ENCODE data around the gene OSR1.

OSR1 gene

DNA sequence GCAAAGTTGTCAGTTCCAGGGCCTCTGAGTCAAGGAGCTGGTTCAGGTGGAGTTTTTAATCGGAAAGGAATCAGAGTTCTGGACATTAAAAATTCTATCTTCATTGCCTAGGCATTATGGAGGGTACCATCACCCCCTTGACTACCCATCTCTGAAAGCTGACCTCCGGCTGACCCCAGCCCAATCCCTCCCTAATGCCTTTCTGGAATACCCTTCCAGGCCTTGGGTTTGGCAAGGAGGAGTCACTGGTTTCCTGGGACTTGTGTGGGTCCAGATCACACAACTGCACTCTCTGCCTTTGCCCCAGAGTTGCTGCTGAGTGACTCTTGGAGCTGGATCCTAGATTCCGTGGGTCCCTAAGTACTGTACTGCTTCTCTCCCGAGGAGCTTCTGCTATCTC, 1.0 kb upstream of the OSR1 start:
- TF ChIP-seq, protein P1, sequence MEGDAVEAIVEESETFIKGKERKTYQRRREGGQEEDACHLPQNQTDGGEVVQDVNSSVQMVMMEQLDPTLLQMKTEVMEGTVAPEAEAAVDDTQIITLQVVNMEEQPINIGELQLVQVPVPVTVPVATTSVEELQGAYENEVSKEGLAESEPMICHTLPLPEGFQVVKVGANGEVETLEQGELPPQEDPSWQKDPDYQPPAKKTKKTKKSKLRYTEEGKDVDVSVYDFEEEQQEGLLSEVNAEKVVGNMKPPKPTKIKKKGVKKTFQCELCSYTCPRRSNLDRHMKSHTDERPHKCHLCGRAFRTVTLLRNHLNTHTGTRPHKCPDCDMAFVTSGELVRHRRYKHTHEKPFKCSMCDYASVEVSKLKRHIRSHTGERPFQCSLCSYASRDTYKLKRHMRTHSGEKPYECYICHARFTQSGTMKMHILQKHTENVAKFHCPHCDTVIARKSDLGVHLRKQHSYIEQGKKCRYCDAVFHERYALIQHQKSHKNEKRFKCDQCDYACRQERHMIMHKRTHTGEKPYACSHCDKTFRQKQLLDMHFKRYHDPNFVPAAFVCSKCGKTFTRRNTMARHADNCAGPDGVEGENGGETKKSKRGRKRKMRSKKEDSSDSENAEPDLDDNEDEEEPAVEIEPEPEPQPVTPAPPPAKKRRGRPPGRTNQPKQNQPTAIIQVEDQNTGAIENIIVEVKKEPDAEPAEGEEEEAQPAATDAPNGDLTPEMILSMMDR (IDR thresholded peaks at IDR 0.05; ENCODE audit: insufficient read depth, low read depth, low read length, missing control alignments): no peak
- no peak for DNase-seq (ENCODE audit: low read depth)
- no peak overlapping the region for H3K4me3 ChIP-seq (ENCODE audit: low read depth, low read length)

DNA sequence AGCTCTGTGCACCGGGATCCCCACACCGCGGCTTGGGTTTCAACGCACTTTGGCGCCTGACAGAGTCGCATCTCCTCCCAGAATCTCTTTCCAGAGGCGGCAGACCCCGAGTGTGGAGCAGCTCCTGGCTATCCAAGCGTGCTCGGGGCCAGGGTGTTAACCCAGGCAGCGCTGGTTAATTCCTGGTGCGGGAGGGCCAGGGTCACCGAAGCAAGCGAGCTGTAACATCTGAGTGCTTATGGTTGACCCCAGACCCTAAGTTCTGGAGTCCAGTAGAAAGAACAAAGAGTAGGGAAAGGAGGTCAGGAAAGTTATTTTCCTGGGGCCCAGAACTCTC, 566 bp upstream of the OSR1 start:
- TF ChIP-seq, protein P1 (IDR thresholded peaks at IDR 0.05; ENCODE audit: insufficient read depth, low read depth, low read length, missing control alignments): no peak
- DNase-seq (ENCODE audit: low read depth): no peak
- no peak overlapping the region for H3K4me3 ChIP-seq (ENCODE audit: low read depth, low read length)

DNA sequence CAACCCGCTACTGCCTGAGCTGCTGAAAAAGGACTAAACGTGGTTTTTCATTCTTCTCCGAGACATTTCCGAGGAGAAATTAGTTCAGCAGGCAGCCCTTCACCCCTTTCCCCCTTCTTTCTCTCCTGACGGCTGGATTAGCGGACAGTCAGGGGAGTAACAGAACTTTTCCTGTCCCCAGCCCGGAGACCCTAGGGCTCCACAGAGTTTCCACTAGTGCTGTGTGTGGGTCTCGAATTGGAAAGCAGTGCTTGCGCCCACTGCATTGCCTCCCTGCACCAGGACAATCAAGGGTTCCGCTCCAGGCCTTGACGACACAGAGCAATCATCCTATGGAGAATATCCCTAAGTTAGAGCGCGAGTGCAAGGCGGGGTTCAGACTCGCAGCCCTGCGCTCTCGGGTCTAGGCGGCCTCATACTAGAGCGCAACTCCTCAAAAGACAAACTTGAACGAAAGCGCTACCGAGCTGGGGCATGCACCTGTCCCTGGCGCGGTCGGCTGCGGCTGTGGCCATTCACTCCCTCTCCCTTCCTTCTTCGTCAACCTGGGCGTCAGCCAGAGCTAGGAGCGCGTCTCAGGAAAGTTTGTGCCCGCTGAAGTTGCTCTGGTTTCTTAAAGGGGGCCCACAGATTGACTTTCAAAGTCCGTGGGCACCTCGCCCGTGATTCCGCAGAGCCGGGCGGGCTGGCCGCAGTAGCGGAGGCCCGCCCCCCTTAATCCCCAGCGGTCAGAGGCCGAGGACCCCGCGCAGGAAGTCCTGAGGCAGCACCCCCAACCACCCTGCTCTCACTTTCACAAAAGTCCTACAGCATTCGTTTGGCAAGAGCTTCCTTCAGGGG, 801 bp downstream of the OSR1 start:
- no peak for DNase-seq (ENCODE audit: low read depth)
- H3K4me3 ChIP-seq (ENCODE audit: low read depth, low read length): no peak overlapping the region
- TF ChIP-seq, protein P1 (IDR thresholded peaks at IDR 0.05; ENCODE audit: insufficient read depth, low read depth, low read length, missing control alignments): no peak

DNA sequence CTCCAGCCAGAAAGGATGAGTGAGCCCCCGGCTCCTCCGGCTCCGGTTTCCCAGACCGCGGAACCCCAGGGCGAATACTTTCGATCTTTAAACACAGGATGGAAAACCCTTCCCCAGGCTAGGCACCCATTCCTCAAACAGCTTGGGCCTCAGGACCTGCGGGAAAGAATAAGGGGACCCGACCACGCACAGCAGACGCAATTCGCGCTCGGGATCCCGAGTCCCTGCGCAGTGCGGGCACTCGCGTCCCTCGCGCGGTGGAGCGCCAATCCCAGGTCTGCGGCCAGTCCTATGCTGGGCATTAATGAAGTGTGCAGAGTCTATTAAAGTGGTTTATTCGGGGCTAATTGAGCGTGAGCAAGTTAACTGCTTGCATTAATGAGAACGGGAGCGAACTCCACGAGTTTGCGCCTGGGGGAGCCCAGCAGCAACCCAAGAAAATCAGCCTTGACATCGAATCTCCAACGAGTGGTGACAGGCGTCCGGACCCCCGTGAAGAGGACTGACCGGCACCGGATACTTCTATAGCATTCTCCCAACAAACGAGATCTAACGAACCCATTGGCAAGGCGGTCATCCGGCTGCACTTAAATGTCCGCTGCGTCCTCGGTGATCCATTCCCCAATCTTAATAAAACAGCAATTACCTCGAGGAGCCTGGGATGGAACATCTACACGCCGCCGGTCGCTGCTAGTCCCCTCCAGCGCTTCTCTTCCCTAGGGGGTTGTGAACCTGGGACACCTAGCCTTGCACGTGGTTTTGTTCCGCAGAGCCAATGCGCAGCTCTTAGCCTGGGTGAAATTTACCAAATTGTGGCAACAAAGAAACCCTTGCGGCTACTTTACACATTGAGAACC, 1.6 kb downstream of the OSR1 start:
- TF ChIP-seq, protein P1 (IDR thresholded peaks at IDR 0.05; ENCODE audit: insufficient read depth, low read depth, low read length, missing control alignments): no peak
- no peak overlapping the region for H3K4me3 ChIP-seq (ENCODE audit: low read depth, low read length)
- no peak for DNase-seq (ENCODE audit: low read depth)

DNA sequence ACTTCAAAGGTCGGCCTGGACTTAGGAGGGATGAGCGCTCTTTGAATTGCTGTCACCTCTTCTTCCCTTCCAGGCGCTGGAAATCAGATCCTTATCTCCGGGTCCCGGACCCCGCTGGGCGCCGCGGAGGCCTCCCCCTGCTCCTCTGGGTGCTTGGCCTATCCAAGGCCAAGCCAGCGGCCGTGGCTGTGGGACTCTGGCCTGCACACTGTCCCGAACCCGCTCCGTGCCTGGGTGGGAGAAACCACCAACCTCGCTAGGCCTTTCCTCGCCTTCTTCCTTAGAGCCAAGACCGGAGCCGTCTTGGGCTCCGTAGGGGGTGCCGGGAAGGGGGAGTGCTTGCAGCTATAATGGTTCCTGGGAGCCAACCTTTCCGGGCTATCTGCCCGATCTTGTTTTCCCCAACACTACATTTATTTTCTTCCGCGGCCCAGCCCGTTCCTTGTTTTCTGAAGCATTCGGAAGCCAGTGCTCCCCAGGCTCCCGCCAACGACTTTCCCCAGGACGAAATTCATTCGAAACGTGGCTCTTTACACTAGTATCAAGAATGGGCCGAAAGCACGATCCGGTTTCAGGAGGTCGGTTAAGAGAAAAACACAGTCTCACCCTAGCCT, 2.4 kb downstream of the OSR1 start:
- H3K4me3 ChIP-seq (ENCODE audit: low read depth, low read length): no peak overlapping the region
- no peak for DNase-seq (ENCODE audit: low read depth)
- TF ChIP-seq, protein P1 (IDR thresholded peaks at IDR 0.05; ENCODE audit: insufficient read depth, low read depth, low read length, missing control alignments): no peak

DNA sequence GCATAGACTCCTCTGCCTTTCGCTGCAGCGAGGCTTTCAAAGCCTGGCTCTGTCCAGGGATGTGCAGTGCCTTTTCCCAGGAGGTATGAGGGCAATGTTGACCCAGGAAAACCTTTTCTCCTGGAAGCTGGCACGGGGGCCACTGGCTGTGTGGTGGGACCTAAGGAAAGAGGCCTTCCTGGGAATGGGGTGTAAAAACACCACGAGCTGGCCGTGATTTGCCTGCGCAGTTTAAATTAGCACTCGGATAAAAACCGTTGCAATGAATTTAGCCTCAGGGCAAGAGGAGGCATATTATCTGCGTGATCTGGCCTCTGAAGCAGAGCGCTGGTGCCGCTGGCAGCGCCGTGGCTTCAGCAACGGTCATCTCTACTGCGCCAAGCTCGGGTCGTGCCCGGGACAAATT, 3.0 kb downstream of the OSR1 start:
- DNase-seq (ENCODE audit: low read depth): no peak
- H3K4me3 ChIP-seq (ENCODE audit: low read depth, low read length): no peak overlapping the region
- TF ChIP-seq, protein P1 (IDR thresholded peaks at IDR 0.05; ENCODE audit: insufficient read depth, low read depth, low read length, missing control alignments): no peak
